Measurements from ENCODE around the gene TTI1. TPM values are rescaled to one million over a fixed set of nuclear protein-coding genes. Genes with fewer than 3 reads are reported as not detected.

The TTI1 gene
- total RNA-seq, 1 experiment from 2014 or later: 26.9 TPM

DNA sequence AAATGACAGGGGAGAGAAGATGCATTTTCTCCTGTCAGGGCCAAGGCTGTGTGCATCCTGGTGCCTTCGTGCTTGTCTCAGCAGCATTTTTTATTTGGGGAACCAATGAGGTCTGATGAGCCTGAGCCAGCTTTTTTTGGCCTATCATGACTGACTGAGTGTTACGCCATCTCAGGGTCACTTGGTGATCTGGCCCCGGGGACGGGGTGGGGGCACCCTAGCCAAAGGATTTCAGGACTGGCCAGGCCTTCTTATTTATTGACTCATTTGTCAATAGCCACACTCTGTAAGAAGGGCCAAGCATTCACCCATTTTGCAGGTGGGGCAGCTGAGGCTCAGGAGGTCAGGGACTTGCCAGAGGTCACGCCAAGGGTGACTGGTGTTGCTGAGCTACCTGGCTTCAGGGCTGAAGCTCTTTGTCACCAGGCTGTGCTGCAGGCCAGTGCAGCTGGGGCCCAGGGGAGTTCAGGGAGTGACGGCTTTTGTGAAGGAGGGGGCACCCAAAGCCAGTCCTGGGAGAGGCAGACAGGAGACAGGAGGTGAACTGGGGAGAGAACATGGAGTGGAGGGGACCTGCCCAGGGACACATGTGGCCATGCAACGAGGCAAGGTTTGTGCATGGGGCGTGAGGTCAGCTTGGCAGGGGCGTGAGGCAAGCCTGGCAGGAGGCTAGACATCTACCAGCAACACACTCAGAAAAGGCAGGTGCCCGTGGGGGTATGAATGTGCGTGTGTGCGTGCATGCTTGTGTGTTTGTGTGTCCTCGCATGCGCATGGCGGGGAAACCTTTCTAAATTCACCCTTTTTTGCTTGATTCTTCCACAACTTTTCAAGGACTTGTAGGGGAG, 99.2 kb downstream of the TTI1 start:
- Histone ChIP-seq H3K9ac (ENCODE audit: low read length) (no peak overlapping the region), H3K36me3 (ENCODE audit: control insufficient read depth in 1 of 2, insufficient read depth in 2 of 2, low read length in 2 of 2) (no peaks in the 10 kb centered on the region), H2AFZ (ENCODE audit: low read depth, low read length, poor library complexity, severe bottlenecking) (no peak overlapping the region), H3K9me3 (ENCODE audit: control insufficient read depth in 1 of 2, insufficient read depth in 1 of 2, low read depth in 1 of 2, low read length in 2 of 2) (no peaks in the 10 kb centered on the region), H3K4me2 (ENCODE audit: low read length) (no peak overlapping the region), H4K20me1 (ENCODE audit: insufficient read depth) (no peaks in the 10 kb centered on the region), H3K79me2 (ENCODE audit: insufficient read depth, low read length) (no peaks in the 10 kb centered on the region), H3K4me3 (replicated peaks in 1 of 2; ENCODE audit: low read depth in 1 of 2, low read length in 2 of 2) (no peak overlapping the region), H3K27ac (ENCODE audit: low read depth, low read length) (no peak overlapping the region), H3K9me2 (ENCODE audit: insufficient read depth) (no peaks in the 10 kb centered on the region), H3K4me1 (ENCODE audit: control insufficient read depth in 1 of 2, insufficient read depth in 2 of 2, low read length in 2 of 2) (no peaks in the 10 kb centered on the region), H3K27me3 (ENCODE audit: insufficient read depth, low read length) (peaks cover 2% of the 10 kb centered on the region; the same call in 1 of the 2 replicates)
- ChIA-PET RAD21 (ENCODE audit: low non-redundant PET in 1 of 2, low total read pairs in 2 of 2, uncharacterized antibody in 2 of 2, unreplicated experiment in 2 of 2) (no interaction called here), CTCF (no interaction called here), POLR2A (no interaction called here)
- TF ChIP-seq CEBPB (IDR thresholded peaks at IDR 0.05; ENCODE audit: low read depth) (no peak), TCF7L2 (IDR thresholded peaks at IDR 0.05; ENCODE audit: borderline replicate concordance, extremely low read depth, insufficient read depth, insufficient read length) (no peak), SRF (IDR thresholded peaks at IDR 0.05; ENCODE audit: low read depth) (no peak), CBX3 (IDR thresholded peaks at IDR 0.05; ENCODE audit: low read depth) (no peak), SIN3A (IDR thresholded peaks at IDR 0.05; ENCODE audit: low read depth) (no peak)
- TF ChIP-seq, protein P1, sequence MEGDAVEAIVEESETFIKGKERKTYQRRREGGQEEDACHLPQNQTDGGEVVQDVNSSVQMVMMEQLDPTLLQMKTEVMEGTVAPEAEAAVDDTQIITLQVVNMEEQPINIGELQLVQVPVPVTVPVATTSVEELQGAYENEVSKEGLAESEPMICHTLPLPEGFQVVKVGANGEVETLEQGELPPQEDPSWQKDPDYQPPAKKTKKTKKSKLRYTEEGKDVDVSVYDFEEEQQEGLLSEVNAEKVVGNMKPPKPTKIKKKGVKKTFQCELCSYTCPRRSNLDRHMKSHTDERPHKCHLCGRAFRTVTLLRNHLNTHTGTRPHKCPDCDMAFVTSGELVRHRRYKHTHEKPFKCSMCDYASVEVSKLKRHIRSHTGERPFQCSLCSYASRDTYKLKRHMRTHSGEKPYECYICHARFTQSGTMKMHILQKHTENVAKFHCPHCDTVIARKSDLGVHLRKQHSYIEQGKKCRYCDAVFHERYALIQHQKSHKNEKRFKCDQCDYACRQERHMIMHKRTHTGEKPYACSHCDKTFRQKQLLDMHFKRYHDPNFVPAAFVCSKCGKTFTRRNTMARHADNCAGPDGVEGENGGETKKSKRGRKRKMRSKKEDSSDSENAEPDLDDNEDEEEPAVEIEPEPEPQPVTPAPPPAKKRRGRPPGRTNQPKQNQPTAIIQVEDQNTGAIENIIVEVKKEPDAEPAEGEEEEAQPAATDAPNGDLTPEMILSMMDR (IDR thresholded peaks at IDR 0.05 in 2 of 3, conservative IDR thresholded peaks at IDR 0.05 in 1 of 3; ENCODE audit: borderline replicate concordance in 1 of 3, insufficient read depth in 1 of 3, low read depth in 2 of 3, low read length in 2 of 3): no peak
- TF ChIP-seq, protein P2, sequence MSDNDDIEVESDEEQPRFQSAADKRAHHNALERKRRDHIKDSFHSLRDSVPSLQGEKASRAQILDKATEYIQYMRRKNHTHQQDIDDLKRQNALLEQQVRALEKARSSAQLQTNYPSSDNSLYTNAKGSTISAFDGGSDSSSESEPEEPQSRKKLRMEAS (IDR thresholded peaks at IDR 0.05): no peak
- TF ChIP-seq, protein P3, sequence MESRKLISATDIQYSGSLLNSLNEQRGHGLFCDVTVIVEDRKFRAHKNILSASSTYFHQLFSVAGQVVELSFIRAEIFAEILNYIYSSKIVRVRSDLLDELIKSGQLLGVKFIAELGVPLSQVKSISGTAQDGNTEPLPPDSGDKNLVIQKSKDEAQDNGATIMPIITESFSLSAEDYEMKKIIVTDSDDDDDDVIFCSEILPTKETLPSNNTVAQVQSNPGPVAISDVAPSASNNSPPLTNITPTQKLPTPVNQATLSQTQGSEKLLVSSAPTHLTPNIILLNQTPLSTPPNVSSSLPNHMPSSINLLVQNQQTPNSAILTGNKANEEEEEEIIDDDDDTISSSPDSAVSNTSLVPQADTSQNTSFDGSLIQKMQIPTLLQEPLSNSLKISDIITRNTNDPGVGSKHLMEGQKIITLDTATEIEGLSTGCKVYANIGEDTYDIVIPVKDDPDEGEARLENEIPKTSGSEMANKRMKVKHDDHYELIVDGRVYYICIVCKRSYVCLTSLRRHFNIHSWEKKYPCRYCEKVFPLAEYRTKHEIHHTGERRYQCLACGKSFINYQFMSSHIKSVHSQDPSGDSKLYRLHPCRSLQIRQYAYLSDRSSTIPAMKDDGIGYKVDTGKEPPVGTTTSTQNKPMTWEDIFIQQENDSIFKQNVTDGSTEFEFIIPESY (IDR thresholded peaks at IDR 0.05; ENCODE audit: extremely low read depth, insufficient replicate concordance, low read length): no peak
- TF ChIP-seq, protein P4, sequence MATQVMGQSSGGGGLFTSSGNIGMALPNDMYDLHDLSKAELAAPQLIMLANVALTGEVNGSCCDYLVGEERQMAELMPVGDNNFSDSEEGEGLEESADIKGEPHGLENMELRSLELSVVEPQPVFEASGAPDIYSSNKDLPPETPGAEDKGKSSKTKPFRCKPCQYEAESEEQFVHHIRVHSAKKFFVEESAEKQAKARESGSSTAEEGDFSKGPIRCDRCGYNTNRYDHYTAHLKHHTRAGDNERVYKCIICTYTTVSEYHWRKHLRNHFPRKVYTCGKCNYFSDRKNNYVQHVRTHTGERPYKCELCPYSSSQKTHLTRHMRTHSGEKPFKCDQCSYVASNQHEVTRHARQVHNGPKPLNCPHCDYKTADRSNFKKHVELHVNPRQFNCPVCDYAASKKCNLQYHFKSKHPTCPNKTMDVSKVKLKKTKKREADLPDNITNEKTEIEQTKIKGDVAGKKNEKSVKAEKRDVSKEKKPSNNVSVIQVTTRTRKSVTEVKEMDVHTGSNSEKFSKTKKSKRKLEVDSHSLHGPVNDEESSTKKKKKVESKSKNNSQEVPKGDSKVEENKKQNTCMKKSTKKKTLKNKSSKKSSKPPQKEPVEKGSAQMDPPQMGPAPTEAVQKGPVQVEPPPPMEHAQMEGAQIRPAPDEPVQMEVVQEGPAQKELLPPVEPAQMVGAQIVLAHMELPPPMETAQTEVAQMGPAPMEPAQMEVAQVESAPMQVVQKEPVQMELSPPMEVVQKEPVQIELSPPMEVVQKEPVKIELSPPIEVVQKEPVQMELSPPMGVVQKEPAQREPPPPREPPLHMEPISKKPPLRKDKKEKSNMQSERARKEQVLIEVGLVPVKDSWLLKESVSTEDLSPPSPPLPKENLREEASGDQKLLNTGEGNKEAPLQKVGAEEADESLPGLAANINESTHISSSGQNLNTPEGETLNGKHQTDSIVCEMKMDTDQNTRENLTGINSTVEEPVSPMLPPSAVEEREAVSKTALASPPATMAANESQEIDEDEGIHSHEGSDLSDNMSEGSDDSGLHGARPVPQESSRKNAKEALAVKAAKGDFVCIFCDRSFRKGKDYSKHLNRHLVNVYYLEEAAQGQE (IDR thresholded peaks at IDR 0.05; ENCODE audit: low read depth): no peak
- TF ChIP-seq, protein P5, sequence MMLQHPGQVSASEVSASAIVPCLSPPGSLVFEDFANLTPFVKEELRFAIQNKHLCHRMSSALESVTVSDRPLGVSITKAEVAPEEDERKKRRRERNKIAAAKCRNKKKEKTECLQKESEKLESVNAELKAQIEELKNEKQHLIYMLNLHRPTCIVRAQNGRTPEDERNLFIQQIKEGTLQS (IDR thresholded peaks at IDR 0.05): no peak
- no peak for ATAC-seq
- BruUV-seq (replicated peaks): no TSS peak
- DNase-seq (ENCODE audit: low read depth, low spot score): no peak
- intact Hi-C loops (cut with micrococcal nuclease): no loop called here
